Mesendoderm (in vitro differentiated cells): ENCODE measurements around the gene SND1.

Experiments used
- DNase-seq: peaks from one replicate; pipeline ENCODE4 v3.0.0; 2013
- H2AK5ac ChIP-seq: 2 replicates; pipeline ENCODE4 v1.6.1; 2013; ENCODE audit warnings: low read length, inconsistent platforms
- H2BK120ac ChIP-seq: 2 replicates; pipeline ENCODE4 v1.6.1; 2013; ENCODE audit warnings: low read depth, mild to moderate bottlenecking, low read length, moderate library complexity, mixed read lengths
- H2BK15ac ChIP-seq: replicated peaks from 2 replicates; pipeline ENCODE4 v1.6.1; 2013; ENCODE audit warnings: low read depth, mild to moderate bottlenecking, moderate library complexity
- H2BK5ac ChIP-seq: 2 replicates; pipeline ENCODE4 v1.6.1; 2013; ENCODE audit warnings: low read length, inconsistent platforms
- H3K18ac ChIP-seq: 2 replicates; pipeline ENCODE4 v1.6.1; 2013; ENCODE audit warnings: mild to moderate bottlenecking, low read length, mixed read lengths
- H3K23ac ChIP-seq: one replicate; pipeline ENCODE4 v1.6.1; 2013; ENCODE audit warnings: low read length
- H3K27ac ChIP-seq: 2 replicates; pipeline ENCODE4 v1.5.1; 2013; ENCODE audit warnings: low read depth, mild to moderate bottlenecking, inconsistent platforms, low read length, moderate library complexity
- H3K27me3 ChIP-seq: 2 replicates; pipeline ENCODE4 v1.6.1; 2013; ENCODE audit warnings: low read length, control low read depth, mild to moderate bottlenecking, inconsistent platforms; ENCODE audit not compliant: insufficient read depth, poor library complexity
- H3K36me3 ChIP-seq: 2 replicates; pipeline ENCODE4 v1.6.1; 2013; ENCODE audit warnings: low read length, inconsistent platforms; ENCODE audit not compliant: control insufficient read depth, insufficient read depth
- H3K4ac ChIP-seq: one replicate; pipeline ENCODE4 v1.6.1; 2013; ENCODE audit warnings: low read depth, mild to moderate bottlenecking, low read length, moderate library complexity
- H3K4me1 ChIP-seq: 2 replicates; pipeline ENCODE4 v1.6.1; 2013; ENCODE audit warnings: low read depth, low read length, inconsistent platforms; ENCODE audit not compliant: control insufficient read depth
- H3K4me2 ChIP-seq: 2 replicates; pipeline ENCODE4 v1.6.1; 2013; ENCODE audit warnings: low read length
- H3K4me3 ChIP-seq: 2 replicates; pipeline ENCODE4 v1.5.1; 2013; ENCODE audit warnings: mild to moderate bottlenecking, low read length
- H3K56ac ChIP-seq: one replicate; pipeline ENCODE4 v1.6.1; 2013; ENCODE audit warnings: low read length
- H3K79me1 ChIP-seq: 2 replicates; pipeline ENCODE4 v1.6.1; 2013; ENCODE audit warnings: low read length, inconsistent platforms
- H3K79me2 ChIP-seq: 2 replicates; pipeline ENCODE4 v1.6.1; 2013; ENCODE audit warnings: mild to moderate bottlenecking, low read length; ENCODE audit not compliant: control insufficient read depth, insufficient read depth
- H3K9ac ChIP-seq: 2 replicates; pipeline ENCODE4 v1.6.1; 2013; ENCODE audit warnings: low read length, inconsistent platforms
- H4K5ac ChIP-seq: one replicate; pipeline ENCODE4 v1.6.1; 2013; ENCODE audit warnings: low read length
- H4K8ac ChIP-seq: one replicate; pipeline ENCODE4 v1.6.1; 2013; ENCODE audit warnings: low read depth, mild to moderate bottlenecking, control low read depth, low read length, moderate library complexity
- WGBS: extraction: QIAGEN DNeasy Blood & Tissue Kit; methylation state at CpG from one replicate; pipeline ENCODE4 v1.1.7; 2013; ENCODE audit warnings: low lambda C conversion rate, missing lambda C conversion rate; ENCODE audit not compliant: insufficient coverage; ENCODE audit errors: extremely low coverage; 5-methylcytosine and 5-hydroxymethylcytosine counted together

The SND1 gene

GRCh38 chr7:127897704-127898454, 245.9 kb downstream of the SND1 start:
- Histone ChIP-seq H3K23ac (no peak overlapping the region), H3K27ac (no peak overlapping the region), H3K4me3 (no peak overlapping the region), H3K9ac (no peak overlapping the region), H3K4me1 (peaks cover 23% of the 10 kb centered on the region), H3K27me3 (no peaks in the 10 kb centered on the region), H2BK5ac (no peak overlapping the region), H3K36me3 (no peaks in the 10 kb centered on the region), H4K5ac (no peak overlapping the region), H4K8ac (no peak overlapping the region), H3K56ac (no peak overlapping the region), H2BK15ac (no peak overlapping the region), H3K4ac (no peak overlapping the region), H3K4me2 (no peak overlapping the region), H3K79me1 (peaks cover 13% of the 10 kb centered on the region), H2AK5ac (no peak overlapping the region), H3K18ac (no peak overlapping the region), H2BK120ac (no peak overlapping the region), H3K79me2 (no peaks in the 10 kb centered on the region)
- no peak for DNase-seq
- WGBS: no CpG with 5 or more reads among the region's 4 CpGs

- Histone ChIP-seq H3K23ac (no peak overlapping the region), H2BK5ac (no peak overlapping the region), H3K79me1 (peaks cover 14% of the 10 kb centered on the region), H3K36me3 (no peaks in the 10 kb centered on the region), H2AK5ac (no peak overlapping the region), H3K27me3 (no peaks in the 10 kb centered on the region), H2BK120ac (no peak overlapping the region), H3K4ac (no peak overlapping the region), H3K27ac (no peak overlapping the region), H3K4me2 (no peak overlapping the region), H3K9ac (no peak overlapping the region), H4K5ac (no peak overlapping the region), H3K4me3 (no peak overlapping the region), H3K18ac (no peak overlapping the region), H3K79me2 (no peaks in the 10 kb centered on the region), H4K8ac (no peak overlapping the region), H3K56ac (no peak overlapping the region), H3K4me1 (peaks cover 24% of the 10 kb centered on the region), H2BK15ac (no peak overlapping the region)
- DNase-seq: no peak
- 100% methylated on average over 1 of the region's 2 CpGs for WGBS
Measured at GRCh38 chr7:127899411-127899810, 247.4 kb downstream of the SND1 start.

GRCh38 chr7:127900141-127900540, 248.1 kb downstream of the SND1 start:
- WGBS: no CpG with 5 or more reads among the region's 4 CpGs
- no peak for DNase-seq

GRCh38 chr7:127900732-127901685, 249.0 kb downstream of the SND1 start:
- Histone ChIP-seq H3K4me3 (no peak overlapping the region), H3K4me2 (no peak overlapping the region), H3K79me2 (no peaks in the 10 kb centered on the region), H4K8ac (no peak overlapping the region), H2BK15ac (no peak overlapping the region), H3K79me1 (peaks cover 12% of the 10 kb centered on the region), H3K4me1 (peaks cover 15% of the 10 kb centered on the region), H3K4ac (no peak overlapping the region), H2BK120ac (no peak overlapping the region), H2BK5ac (no peak overlapping the region), H3K9ac (no peak overlapping the region), H4K5ac (no peak overlapping the region), H3K56ac (no peak overlapping the region), H3K23ac (no peak overlapping the region), H3K27ac (peak overlapping the region; percentile 14), H3K27me3 (no peaks in the 10 kb centered on the region), H3K36me3 (no peaks in the 10 kb centered on the region), H2AK5ac (no peak overlapping the region), H3K18ac (no peak overlapping the region)
- DNase-seq: peak; percentile 81
- no CpG with 5 or more reads among the region's 5 CpGs for WGBS

More at GRCh38 chr7:127900141-127900540, 248.1 kb downstream of the SND1 start:
- H3K4ac ChIP-seq: no peak overlapping the region
- no peak overlapping the region for H3K56ac ChIP-seq
- H3K23ac ChIP-seq: no peak overlapping the region
- no peak overlapping the region for H2BK120ac ChIP-seq
- H3K4me1 ChIP-seq: peaks cover 23% of the 10 kb centered on the region
- H3K27me3 ChIP-seq: no peaks in the 10 kb centered on the region
- peaks cover 14% of the 10 kb centered on the region for H3K79me1 ChIP-seq
- no peaks in the 10 kb centered on the region for H3K79me2 ChIP-seq
- no peak overlapping the region for H4K8ac ChIP-seq
- no peak overlapping the region for H4K5ac ChIP-seq
- peak overlapping the region; percentile 0 for H3K27ac ChIP-seq
- no peak overlapping the region for H3K4me3 ChIP-seq
- no peak overlapping the region for H3K9ac ChIP-seq
- H2AK5ac ChIP-seq: no peak overlapping the region
- no peak overlapping the region for H2BK5ac ChIP-seq
- H3K4me2 ChIP-seq: no peak overlapping the region
- H3K18ac ChIP-seq: no peak overlapping the region
- no peaks in the 10 kb centered on the region for H3K36me3 ChIP-seq
- H2BK15ac ChIP-seq: no peak overlapping the region

GRCh38 chr7:127901895-127902703, 250.1 kb downstream of the SND1 start:
- no peak overlapping the region for H2BK120ac ChIP-seq
- no peak overlapping the region for H4K5ac ChIP-seq
- no peak overlapping the region for H2BK5ac ChIP-seq
- no peak overlapping the region for H3K27ac ChIP-seq
- no peak overlapping the region for H2AK5ac ChIP-seq
- no peak overlapping the region for H3K4me3 ChIP-seq
- no peak overlapping the region for H3K9ac ChIP-seq
- peaks cover 14% of the 10 kb centered on the region for H3K4me1 ChIP-seq
- no peak for DNase-seq
- H3K27me3 ChIP-seq: no peaks in the 10 kb centered on the region
- no peak overlapping the region for H3K23ac ChIP-seq
- no peaks in the 10 kb centered on the region for H3K36me3 ChIP-seq
- H3K4me2 ChIP-seq: no peak overlapping the region
- H2BK15ac ChIP-seq: no peak overlapping the region
- no peak overlapping the region for H3K56ac ChIP-seq
- peaks cover 14% of the 10 kb centered on the region for H3K79me1 ChIP-seq
- WGBS: no CpG with 5 or more reads among the region's 5 CpGs
- no peak overlapping the region for H3K18ac ChIP-seq
- no peak overlapping the region for H4K8ac ChIP-seq
- no peaks in the 10 kb centered on the region for H3K79me2 ChIP-seq
- no peak overlapping the region for H3K4ac ChIP-seq
